Measurements from ENCODE around the gene KLHL30. TPM values are rescaled to one million over a fixed set of nuclear protein-coding genes. Genes with fewer than 3 reads are reported as not detected.

The KLHL30 gene
- 0.16 and 5.5 TPM in 2 replicates for total RNA-seq

GRCh38 chr2:238138331-238139195 is at the start of gene KLHL30:
TSS of gene KLHL30 (plus strand) at chr2:238138668. CDS start at chr2:238140755, 2,087 bp downstream.

GRCh38 chr2:238100049-238100820 is 38.2 kb upstream of the KLHL30 start, which contains the start of gene ESPNL:
TSS of gene ESPNL (plus strand) at chr2:238100340. CDS start at chr2:238100420, 80 bp downstream.

GRCh38 chr2:238158509-238159070 is 20.1 kb downstream of the KLHL30 start, which contains the start of gene ERFE:
TSS of gene ERFE (plus strand) at chr2:238158970. CDS start at chr2:238159008, 38 bp downstream.

Other genes with a start within 250 kb of the KLHL30 start
- gene UBE2F, start 171.7 kb upstream of the KLHL30 start, total RNA-seq, result 45.5 and 60.0 TPM in 2 replicates
- gene SCLY, start 77.7 kb upstream of the KLHL30 start, total RNA-seq, result 18.9 and 35.8 TPM in 2 replicates
- 1.3 and 2.2 TPM in 2 replicates for gene ESPNL, start 38.3 kb upstream of the KLHL30 start, total RNA-seq
- 34.5 and 35.4 TPM in 2 replicates for gene ERFE, start 20.3 kb downstream of the KLHL30 start, total RNA-seq
- gene ILKAP, start 65.0 kb downstream of the KLHL30 start, total RNA-seq, result 23.3 and 27.7 TPM in 2 replicates
- 15.8 and 17.4 TPM in 2 replicates for gene HES6, start 101.4 kb downstream of the KLHL30 start, total RNA-seq
- 3.7 and 3.8 TPM in 2 replicates for gene PER2, start 149.9 kb downstream of the KLHL30 start, total RNA-seq
- gene TRAF3IP1, start 181.8 kb downstream of the KLHL30 start, total RNA-seq, result 3.1 and 5.7 TPM in 2 replicates

All from mesangial cell (primary cell).